Measurements from ENCODE around the gene ZNF784.

DNA sequence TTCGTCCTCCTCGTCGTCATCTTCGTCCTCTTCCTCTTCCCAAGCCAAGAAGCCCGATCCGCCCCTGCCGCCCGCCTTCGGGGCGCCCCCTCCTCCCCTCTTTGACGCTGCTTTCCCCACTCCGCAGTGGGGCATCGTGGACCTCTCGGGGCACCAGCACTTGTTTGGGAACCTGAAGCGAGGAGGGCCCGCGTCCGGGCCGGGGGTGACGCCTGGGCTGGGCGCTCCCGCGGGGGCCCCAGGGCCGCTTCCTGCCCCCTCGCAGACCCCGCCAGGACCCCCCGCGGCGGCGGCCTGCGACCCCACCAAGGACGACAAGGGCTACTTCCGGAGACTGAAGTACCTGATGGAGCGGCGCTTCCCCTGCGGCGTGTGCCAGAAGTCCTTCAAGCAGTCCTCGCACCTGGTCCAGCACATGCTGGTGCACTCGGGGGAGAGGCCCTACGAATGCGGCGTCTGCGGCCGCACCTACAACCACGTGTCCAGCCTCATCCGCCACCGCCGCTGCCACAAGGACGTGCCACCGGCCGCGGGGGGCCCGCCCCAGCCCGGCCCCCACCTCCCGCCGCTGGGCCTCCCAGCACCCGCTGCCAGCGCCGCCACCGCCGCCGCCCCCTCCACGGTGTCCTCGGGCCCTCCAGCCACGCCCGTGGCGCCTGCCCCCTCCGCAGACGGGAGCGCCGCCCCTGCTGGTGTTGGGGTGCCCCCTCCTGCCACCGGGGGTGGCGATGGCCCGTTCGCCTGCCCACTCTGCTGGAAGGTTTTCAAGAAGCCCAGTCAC lies 10.2 kb downstream of the ZNF784 start:
- TF ChIP-seq, protein P1, sequence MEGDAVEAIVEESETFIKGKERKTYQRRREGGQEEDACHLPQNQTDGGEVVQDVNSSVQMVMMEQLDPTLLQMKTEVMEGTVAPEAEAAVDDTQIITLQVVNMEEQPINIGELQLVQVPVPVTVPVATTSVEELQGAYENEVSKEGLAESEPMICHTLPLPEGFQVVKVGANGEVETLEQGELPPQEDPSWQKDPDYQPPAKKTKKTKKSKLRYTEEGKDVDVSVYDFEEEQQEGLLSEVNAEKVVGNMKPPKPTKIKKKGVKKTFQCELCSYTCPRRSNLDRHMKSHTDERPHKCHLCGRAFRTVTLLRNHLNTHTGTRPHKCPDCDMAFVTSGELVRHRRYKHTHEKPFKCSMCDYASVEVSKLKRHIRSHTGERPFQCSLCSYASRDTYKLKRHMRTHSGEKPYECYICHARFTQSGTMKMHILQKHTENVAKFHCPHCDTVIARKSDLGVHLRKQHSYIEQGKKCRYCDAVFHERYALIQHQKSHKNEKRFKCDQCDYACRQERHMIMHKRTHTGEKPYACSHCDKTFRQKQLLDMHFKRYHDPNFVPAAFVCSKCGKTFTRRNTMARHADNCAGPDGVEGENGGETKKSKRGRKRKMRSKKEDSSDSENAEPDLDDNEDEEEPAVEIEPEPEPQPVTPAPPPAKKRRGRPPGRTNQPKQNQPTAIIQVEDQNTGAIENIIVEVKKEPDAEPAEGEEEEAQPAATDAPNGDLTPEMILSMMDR (conservative IDR thresholded peaks at IDR 0.05; ENCODE audit: low read length) = no peak
- no peak for TF ChIP-seq EZH2phosphoT487 (IDR thresholded peaks at IDR 0.05; ENCODE audit: borderline replicate concordance, low read depth, low read length)
